ENCODE data around the gene FANCC. TPM values are rescaled to one million over a fixed set of nuclear protein-coding genes. Genes with fewer than 3 reads are reported as not detected.
"Not testable (repeated sequence)": the region's sequence is repeated elsewhere in the genome, so short reads cannot be mapped to it uniquely, and the experiment has no call there.

The FANCC gene
- polyA plus RNA-seq, 3 donors = 21.1 to 22.3 (median 22.3) TPM

DNA sequence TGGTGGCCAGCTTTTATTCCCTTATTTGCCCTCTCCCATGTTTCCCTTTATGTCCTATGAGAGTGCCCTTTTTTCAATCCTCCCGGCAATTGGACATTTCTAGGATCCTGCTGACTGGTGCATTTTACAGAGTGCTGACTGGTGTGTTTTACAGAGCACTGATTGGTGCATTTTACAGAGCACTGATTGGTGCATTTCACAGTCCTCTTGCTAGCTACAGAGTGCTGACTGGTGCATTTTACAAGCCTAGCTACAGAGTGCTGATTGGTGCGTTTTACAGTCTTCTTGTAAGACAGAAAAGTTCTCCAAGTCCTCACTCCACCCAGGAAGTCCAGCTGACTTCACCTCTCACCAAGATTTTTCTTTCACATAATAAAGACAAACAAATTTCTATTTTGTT is 15.4 kb upstream of the FANCC start:
- DNase-seq (ENCODE audit: low read depth in 3 of 3, low spot score in 2 of 3) = no peak

DNA sequence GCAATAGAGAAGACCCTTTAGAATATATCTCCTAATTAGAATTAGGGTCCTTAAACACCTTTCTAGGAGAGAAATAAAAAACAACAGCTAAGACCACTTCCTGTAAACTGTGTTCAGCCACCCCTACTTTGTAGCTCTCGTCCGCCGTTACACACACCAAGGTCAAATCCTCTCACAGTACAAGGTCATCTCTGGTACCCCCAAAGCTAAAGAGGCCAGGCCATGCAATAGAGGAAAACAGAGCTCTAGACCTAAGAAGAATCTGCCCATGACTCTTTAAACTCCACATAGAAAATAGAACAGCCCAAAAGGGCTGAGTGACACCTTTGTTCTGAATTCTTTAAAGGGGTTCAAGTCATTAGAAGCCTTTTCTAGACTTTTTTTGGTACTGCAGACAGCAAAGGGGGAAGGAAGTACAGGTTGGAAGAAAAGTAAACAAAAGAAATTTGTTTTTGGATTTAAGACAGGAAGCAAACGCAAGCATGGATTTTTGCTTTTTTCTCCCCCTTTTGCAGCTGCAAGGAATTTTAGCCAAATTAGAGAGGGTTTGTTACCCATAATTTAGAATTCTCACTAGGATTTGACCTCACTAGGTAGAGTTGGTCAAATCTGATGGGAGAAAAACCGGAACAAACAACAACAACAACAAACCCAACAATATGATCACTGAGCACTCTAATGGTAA is 13.4 kb upstream of the FANCC start:
- DNase-seq (ENCODE audit: low read depth in 3 of 3, low spot score in 2 of 3) = no peak

DNA sequence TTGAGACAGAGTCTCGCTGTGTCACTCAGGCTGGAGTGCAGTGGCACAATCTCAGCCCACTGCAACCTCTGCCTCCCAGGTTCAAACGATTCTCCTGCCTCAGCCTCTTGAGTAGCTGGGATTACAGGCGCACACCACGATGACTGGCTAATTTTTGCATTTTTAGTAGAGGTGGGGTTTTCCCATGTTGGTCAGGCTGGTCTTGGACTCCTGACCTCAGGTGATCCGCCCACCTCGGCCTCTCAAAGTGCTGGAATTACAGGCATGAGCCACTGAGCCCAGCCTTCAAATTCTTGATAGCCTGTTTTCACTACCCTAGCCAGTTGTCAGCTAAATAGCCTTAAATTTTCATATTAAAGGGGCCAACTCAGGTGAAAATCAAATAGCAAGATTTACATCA is 11.6 kb upstream of the FANCC start:
- not testable (repeated sequence) for DNase-seq (ENCODE audit: low read depth in 3 of 3, low spot score in 2 of 3)

DNA sequence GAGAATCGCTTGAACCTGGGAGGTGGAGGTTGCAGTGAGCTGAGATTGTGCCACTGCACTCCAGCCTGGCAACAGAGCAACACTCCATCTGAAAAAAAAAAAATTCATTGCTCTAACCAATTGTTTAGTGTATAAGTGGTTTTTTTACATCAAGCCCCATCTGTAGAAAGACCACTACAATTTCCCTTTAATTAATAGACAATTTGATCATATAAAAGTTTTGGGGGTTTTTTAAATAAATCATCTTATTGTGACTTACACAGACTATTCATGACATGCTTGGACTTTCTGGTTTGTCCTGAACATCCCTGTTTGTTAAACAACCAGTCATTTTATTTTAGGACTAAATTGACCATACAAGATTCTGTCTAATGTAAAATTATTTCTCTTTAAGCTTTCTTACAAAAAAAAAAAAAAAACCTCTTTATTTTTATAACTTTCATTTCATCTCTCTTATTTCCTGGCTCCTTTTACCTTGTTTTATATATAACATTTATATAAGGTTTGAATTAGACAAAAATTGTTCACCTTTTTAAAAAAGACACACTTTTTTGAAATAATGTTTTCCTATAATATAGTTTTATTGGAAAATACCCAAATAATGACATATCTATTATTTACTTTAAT is 9.8 kb upstream of the FANCC start:
- DNase-seq (ENCODE audit: low read depth in 3 of 3, low spot score in 2 of 3) = no peak

DNA sequence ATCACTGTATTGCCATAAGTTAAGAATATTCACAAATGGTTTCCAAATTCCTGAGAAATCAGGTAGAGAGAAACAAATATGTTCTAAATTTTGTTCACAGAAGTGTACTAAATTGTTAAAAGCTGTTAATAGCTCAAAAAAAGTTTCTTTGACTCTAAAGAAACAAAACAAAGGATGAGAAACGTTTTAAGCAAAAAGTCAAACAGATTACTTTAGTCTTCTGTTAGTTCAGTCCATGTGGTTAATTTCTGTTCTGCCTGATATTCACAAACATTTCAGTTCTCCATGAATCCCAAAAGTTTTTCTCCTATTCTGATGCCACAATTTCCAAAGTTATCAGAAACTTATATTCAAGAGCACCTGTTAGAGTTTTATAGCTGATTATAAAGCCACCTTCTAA is 7.7 kb upstream of the FANCC start:
- no peak for DNase-seq (ENCODE audit: low read depth in 3 of 3, low spot score in 2 of 3)

DNA sequence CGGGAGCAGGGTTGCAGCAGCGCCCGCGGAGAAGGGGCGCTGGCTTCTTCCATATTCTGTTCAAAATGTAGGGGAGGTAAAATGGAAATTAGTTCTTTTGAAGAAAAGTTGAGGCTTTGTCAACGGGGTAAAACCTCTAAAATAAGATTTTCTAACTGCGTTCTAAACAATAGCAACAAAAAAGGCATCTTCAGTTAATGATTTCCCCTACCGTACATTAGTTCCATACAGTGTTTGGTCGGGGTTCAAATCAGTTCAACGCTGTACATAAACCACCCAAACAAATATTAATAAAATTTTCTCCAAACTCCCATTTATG is 343 bp upstream of the FANCC start:
- no peak for DNase-seq (ENCODE audit: low read depth in 3 of 3, low spot score in 2 of 3)

DNA sequence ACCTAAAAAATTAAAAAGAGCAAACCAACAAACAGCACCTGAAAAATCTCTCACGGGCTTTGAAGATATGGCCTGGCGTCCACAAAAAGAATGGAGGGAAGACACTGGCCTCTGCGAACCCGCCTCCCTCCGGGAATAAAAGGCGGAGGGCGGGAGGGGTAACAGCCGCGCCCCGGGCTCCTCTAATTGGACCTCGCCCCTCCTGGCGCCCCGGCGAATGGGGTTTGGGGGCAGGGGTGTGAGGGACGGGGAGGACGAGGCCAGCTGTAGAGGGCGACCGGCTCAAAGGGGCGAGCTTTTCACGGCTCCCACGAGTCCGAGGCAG is 753 bp downstream of the FANCC start:
- DNase-seq (ENCODE audit: low read depth in 3 of 3, low spot score in 2 of 3) = peak in 1 of 3 donors; percentile 60

DNA sequence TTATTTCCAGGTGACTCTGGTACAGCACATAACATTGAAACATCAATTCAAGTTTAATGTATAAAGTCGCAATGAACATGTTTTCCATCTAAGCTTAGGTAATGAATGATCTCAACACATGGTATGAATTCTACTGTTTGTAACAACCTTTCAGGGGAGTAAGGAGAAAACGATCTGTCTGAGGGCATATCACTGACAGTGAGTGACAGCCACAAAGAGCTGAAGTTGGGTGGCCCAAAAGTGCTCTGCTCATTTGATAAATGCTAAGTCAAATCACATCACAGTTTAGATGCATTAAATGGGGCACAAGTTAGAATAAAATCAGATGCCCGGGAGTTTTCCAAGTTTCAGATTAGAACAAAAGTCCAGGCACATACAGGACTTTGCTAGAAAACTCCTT is 1.2 kb downstream of the FANCC start:
- DNase-seq (ENCODE audit: low read depth in 3 of 3, low spot score in 2 of 3) = no peak

DNA sequence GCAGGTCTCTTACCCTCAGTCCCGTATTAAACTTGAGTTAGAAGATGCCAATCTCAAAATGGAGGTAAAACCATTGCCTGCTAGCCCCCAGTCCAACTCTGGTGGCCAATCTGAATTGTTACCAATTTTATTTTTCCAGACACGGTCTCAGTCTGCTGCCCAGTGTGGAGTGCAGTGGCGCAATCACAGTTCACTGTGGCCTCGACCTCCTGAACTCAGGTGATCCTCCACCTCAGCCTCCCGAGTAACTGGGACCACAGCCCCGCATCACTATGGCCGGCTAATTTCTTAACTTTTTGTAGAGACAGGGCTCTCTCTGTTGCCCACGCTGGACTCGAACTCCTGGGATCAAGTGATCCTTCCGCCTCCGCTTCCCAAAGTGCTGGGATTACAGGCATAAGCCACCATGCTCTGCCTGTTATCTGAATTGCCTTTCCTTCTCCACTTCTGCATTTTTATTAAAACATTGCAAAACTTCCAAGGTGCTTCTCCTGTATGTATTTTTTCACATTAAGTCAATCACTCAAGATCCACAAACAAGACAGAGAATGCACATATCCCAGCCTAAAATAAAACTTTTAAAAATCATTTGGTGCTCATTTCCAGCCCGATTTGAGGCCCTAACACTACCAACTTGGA is 2.3 kb downstream of the FANCC start:
- no peak for DNase-seq (ENCODE audit: low read depth in 3 of 3, low spot score in 2 of 3)

DNA sequence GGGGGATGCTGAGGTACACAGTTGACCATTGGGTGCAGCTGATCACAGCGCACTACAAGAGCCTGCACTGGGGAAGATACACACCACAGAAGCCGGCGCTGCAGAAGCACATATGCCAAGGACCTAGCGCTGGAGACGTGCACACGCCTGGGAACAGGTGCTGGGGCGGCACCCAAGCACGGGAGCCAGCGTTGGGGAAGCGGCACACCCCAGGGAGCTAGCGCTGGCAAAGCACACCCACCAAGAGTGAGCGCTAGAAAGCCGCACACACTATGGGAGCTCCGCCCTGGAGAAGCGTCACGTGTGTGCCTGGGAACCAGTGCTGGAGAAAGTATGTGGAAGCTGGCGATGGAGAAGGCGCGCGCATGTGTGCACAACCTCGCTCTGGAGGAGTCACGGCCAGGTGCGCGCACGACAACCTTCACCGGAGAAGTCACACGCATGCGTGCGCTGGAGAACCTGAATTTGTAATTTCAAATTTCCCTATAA is 4.5 kb downstream of the FANCC start:
- no peak for DNase-seq (ENCODE audit: low read depth in 3 of 3, low spot score in 2 of 3)

DNA sequence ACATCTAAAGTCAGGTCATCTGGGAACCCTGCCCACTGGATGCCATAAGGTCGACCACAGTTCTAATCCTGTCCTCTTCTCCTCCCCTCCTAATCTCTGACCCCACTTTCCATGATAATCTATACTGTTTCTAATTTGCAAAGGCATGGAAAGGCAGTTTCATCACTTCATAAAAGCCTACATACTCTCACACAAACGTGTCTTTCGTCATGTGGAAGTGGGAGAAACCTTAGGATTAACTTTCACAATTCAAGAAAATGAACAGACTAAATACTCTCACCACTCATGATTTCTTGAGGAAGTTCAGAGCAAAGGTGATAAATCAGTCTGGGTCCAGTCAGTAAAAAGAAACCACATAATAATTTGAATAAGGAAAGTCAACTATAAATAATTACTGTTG is 5.5 kb downstream of the FANCC start:
- no peak for DNase-seq (ENCODE audit: low read depth in 3 of 3, low spot score in 2 of 3)

DNA sequence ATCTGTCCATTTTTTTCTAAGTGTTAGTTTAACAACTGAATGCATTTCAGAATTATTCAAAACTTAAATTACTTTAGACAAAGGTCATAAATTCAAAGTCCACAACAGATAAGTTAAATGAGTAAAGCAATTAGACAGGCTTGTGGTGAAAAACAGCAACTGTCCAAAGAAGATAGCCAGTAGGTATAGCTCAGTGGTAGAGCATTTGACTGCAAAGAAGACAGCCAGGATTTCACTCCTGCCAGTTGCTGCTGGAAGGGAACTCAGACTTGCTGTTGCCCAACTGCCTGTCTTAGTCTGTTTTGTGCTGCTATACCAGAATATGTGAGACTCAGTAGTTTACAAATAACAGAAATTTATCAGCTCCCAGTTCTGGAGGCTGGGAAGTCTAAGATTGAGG is 10.0 kb downstream of the FANCC start:
- DNase-seq (ENCODE audit: low read depth in 3 of 3, low spot score in 2 of 3) = no peak

DNA sequence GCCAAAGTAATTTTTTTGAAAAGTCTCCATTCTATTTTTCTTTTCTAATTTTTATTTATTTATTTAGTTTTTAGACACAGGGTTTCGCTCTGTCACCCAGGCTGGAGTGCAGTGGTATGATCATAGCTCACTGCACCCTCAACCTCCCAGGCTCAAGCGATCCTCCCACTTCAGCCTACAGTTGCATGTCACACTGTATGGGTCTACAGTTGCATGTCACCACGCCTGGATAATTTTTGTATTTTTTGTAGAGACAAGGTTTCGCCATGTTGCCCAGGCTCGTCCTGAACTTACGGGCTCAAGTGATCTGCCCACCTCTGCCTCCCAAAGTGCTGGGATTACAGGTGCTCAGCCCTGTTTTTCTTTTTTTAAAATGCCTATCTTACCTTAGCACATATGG is 10.7 kb downstream of the FANCC start:
- DNase-seq (ENCODE audit: low read depth in 3 of 3, low spot score in 2 of 3) = no peak

DNA sequence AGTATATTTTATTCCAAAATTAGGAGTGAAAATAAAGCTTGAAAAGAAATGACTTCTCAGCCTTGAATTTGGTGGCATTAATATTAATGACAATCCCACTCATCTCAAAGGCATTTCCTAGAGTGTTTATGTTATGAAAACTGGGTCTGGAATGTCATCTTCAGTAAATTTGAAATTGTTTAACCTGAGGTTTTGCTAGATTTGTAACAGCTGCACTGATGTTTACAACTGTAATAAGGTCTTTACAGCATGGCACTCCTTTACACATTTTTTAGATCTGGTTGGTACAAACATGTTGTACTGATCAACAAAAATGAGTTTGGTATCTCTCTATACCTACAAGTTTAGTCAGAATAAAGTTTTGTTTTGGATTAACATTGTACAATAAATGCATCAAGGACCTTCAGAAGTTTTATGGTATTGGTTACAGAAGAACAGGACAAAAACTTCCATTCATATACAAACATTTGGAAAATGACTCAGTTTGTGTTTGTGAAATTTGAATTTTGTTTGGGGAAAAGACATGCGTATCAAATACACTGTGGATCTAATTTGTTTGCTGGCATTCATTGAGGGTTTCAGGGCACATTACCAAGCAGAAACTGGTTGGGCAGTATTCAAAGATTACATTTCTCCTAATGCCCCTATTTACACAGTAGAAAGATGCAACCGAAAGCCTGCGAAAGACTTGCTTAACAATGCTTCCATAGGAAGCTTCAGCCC is 11.6 kb downstream of the FANCC start:
- DNase-seq (ENCODE audit: low read depth in 3 of 3, low spot score in 2 of 3) = no peak

DNA sequence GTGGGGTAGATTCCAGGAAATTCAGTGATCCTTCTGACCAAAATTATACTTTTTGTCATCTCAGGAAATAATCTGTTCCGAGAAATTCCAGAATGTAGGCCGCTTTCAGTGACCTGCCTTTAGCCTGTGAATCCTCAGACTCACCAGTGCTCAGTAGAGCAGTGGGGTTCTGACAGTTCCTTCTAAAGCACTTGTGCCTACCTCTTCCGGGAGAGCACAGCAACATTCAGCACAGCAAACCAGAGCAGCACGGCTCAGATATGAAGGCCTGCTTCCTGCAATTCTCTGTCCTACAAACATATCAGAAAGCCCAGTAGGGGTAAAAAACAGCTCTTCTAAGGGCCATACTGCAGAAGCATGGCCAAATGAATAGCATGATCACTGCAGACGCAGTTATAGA is 15.0 kb downstream of the FANCC start:
- no peak for DNase-seq (ENCODE audit: low read depth in 3 of 3, low spot score in 2 of 3)

DNA sequence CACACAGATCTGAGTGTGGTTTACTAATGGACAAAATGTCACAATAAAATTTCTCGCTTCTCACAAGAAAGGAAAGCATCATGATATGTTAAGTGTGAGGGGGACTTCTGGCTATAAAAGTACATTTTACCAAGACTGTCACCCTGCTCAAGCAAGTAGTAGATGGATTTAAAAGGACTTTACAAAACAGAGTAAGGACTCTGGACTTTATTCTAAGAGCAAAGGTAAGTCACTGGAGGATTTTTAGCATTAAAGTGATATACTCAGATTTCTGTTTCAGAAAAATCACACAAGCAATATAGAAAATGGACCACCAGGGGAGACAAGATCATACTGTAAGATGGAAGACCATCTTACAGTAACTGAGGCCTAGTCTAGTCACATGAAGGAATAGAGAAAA is 19.7 kb downstream of the FANCC start:
- DNase-seq (ENCODE audit: low read depth in 3 of 3, low spot score in 2 of 3) = no peak

DNA sequence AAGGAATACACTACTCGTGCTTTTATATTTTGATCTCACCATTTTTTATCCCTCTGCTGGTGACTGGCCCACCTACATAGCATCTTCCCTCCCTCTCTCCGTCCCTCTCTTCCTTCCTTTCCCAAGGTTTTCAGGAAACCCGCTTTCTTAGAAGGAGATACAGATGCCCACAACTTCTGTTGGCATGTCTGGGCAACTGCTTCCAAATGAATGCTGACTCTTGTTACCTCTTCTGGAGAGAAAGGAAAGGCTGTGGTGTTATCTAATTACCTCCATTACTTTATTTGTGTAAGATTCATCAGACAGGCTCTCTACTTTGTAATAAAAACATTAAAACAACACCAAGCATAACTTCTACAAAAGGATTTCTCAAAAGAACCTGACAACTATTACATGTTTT is 20.2 kb downstream of the FANCC start:
- DNase-seq (ENCODE audit: low read depth in 3 of 3, low spot score in 2 of 3) = no peak

DNA sequence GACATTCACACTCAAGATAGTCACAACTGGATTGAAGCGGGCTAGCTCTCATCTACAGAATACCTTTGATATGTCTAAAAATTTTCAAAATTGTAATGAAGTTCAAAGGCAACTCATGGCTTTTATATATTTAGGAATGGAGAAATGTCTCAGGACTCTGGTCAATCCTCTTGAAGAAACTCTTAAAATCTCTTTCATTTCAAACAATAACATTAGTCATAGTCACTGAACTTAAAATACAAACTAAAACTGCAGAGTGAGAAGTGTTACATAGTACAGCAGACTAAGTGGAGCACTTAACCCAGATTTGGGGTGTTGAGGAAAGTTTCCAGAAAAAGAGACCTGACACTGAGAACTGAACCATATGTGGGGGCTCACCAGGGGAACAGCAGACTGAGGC is 20.7 kb downstream of the FANCC start:
- no peak for DNase-seq (ENCODE audit: low read depth in 3 of 3, low spot score in 2 of 3)

DNA sequence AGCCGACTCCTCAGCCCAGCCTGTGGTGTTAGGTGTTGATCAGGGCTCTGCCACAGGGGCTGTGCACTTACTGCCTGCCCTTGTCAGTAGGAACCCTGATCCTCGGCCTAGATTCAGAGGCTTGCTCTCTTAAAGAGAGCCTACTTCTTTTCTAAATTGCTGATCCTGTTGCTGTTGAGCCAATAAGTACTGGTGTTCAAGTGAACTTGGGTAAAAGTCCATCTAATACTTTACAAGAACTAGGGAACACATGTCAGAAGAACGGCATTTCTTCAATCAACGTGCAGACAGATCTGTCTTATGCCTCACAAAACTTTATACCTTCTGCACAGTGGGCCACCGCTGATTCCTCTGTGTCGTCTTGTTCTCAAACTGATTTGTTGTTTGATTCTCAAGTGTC is 24.2 kb downstream of the FANCC start:
- not testable (repeated sequence) for DNase-seq (ENCODE audit: low read depth in 3 of 3, low spot score in 2 of 3)

DNA sequence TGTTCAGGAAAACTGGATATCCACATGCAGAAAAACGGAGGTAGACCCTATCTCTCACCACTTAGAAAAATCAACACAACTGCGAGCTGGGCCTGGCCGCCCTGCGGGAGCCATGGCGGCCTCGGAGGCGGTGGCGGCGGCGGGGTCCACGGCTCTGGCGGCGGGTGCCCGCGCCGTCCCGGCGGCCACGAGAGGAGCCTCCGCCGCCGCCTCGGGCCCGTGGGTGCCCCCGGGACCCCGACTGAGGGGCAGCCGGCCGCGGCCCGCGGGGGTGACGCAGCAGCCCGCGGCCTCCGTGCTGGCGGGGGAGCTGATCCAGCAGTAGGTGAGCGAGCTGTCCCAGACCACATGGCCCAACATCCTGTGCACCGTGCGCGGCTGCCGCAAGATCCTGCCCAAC is 25.3 kb downstream of the FANCC start:
- no peak for DNase-seq (ENCODE audit: low read depth in 3 of 3, low spot score in 2 of 3)

DNA sequence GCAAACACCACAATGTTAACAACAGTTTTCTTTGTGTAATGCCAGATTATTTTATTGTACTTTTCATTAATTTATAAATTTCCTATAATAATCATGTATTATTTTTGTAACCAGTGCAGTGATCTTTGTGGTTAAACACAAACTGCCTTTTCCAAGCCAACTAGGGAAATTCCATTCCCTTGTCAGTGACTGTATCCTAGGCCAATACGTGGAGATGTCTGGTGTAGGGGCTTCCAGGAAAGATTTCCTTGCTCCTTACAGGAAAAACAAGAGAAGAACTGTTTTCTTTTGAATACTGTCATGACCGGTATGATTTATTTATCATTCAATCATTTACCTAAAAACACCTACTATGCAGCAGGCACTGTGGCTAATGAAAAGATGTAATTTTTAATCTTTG is 31.4 kb downstream of the FANCC start:
- DNase-seq (ENCODE audit: low read depth in 3 of 3, low spot score in 2 of 3) = no peak

DNA sequence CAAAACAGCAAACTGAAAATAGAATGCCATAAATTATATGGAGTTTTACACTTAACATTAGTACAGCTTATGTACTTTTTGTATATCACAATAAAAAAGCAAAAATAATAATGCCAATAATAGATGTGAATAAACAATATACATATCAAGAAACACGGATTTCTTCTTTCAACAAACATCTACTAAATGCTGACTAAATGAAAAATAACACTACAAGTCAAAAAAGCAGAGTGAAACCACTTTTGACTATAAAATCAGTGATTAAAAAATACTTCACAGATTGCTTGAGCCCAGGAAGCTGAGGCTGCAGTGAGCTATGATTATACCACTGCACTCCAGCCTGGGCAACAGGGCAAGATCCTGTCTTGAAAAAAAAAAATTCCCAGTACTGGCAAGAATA is 32.2 kb downstream of the FANCC start:
- no peak for DNase-seq (ENCODE audit: low read depth in 3 of 3, low spot score in 2 of 3)

All from right renal cortex interstitium (tissue), 3 donors.